Skeletal muscle satellite cell (primary cell): ENCODE results near the gene ADGRB2.

ENCODE experiments used
- H3K27me3 ChIP-seq: 2 replicates; pipeline ENCODE4 v1.7.0; 2013; ENCODE audit warnings: low read length; ENCODE audit not compliant: control insufficient read depth, insufficient read depth
- H3K36me3 ChIP-seq: 2 replicates; pipeline ENCODE4 v1.7.0; 2013; ENCODE audit warnings: mild to moderate bottlenecking, control low read depth, low read length; ENCODE audit not compliant: insufficient read depth
- H3K4me1 ChIP-seq: 2 replicates; pipeline ENCODE4 v1.7.0; 2013; ENCODE audit warnings: low read length; ENCODE audit not compliant: control insufficient read depth, insufficient read depth
- H3K4me2 ChIP-seq: 2 replicates; pipeline ENCODE4 v1.7.0; 2013; ENCODE audit warnings: mild to moderate bottlenecking, low read length
- H3K4me3 ChIP-seq: 2 replicates; pipeline ENCODE4 v1.7.0; 2013; ENCODE audit warnings: low read length
- H3K9ac ChIP-seq: 2 replicates; pipeline ENCODE4 v1.7.0; 2013; ENCODE audit warnings: mild to moderate bottlenecking, low read depth, low read length, moderate library complexity
- H3K9me3 ChIP-seq: replicated peaks from 2 replicates; pipeline ENCODE4 v1.7.0; 2013; ENCODE audit warnings: mild to moderate bottlenecking, control low read depth, low read length

ADGRB2 gene

DNA sequence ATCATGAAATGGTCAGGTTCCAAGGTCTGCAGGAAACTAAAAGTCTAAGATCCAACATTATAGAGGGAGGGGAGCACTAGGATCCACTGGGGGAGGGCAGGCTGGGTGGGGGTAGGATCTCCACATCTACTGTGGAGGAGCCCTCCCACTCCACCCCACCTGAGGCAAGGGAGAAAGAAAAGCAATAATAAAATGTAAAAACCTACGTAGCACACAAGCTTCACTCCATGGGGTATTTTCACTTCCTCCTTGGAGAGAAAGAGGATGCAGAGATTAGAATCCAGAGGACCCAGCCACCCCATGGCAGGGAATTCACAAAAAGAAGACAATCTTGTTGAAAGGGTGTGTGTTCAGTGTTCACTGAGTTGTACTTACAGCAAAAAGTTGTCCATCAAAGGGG, 37.3 kb upstream of the ADGRB2 start:
- Histone ChIP-seq H3K9ac (no peak overlapping the region), H3K4me1 (peaks cover 30% of the 10 kb centered on the region), H3K4me2 (no peak overlapping the region), H3K36me3 (peaks cover 5% of the 10 kb centered on the region), H3K9me3 (no peaks in the 10 kb centered on the region), H3K4me3 (no peak overlapping the region), H3K27me3 (no peaks in the 10 kb centered on the region)

DNA sequence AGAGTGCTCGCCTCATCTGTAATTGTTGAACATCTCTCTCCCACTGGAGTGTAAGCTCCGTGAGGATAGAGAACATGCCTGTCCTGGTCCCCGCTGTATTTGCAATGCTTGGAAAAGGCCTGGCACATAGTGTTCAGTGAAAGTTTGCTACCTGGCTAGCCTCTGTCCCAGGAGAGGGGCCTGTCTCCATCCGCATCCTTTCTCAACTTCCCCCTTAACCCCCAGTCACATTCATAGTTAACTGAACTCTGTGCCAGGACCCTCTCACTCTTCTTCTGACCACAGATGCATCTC, 36.5 kb upstream of the ADGRB2 start:
- Histone ChIP-seq H3K4me1 (peaks cover 38% of the 10 kb centered on the region), H3K36me3 (peaks cover 13% of the 10 kb centered on the region), H3K9ac (no peak overlapping the region), H3K4me3 (no peak overlapping the region), H3K9me3 (no peaks in the 10 kb centered on the region), H3K4me2 (no peak overlapping the region), H3K27me3 (no peaks in the 10 kb centered on the region)

DNA sequence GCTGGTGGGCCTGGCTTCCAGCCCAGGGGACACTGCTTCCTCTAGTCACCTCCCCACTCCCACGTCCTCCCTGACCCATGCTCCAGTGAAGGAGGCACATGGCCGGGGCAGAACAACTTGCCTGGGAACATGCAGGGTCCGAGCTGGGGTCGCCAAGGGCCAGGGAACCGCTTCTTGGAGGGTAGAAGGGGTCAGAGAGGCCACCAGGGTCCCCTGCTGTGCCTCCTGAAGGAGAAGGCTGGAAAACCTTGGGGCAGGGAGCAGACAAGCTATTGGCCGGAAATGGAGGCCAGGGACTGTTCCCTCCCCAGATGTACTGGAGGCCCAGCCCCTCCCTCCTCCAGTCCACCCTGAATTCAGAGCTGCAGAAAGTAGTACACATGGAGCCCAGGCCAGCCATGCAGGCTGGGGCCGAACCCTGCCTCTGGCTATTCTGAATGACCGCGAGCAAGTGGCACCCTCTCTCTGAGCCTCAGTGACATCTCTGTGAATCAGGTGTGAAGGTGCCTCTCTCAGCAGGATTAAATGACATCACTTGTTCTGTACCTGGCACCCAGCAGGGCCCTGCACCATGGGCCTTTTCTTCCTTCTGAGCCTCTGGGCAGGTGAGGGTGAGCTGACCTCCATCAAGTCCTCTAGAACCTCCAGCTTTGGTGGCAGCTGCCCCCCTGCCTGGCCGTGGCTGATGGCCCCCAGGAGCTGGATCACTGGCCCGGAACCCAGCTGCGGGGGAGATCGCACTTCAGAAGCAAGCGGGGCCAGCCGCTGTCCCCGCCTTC, 35.9 kb upstream of the ADGRB2 start:
- no peaks in the 10 kb centered on the region for H3K27me3 ChIP-seq
- no peak overlapping the region for H3K4me3 ChIP-seq
- H3K9me3 ChIP-seq = no peaks in the 10 kb centered on the region
- peaks cover 17% of the 10 kb centered on the region for H3K36me3 ChIP-seq
- H3K9ac ChIP-seq = no peak overlapping the region
- H3K4me2 ChIP-seq = no peak overlapping the region
- peaks cover 41% of the 10 kb centered on the region for H3K4me1 ChIP-seq

DNA sequence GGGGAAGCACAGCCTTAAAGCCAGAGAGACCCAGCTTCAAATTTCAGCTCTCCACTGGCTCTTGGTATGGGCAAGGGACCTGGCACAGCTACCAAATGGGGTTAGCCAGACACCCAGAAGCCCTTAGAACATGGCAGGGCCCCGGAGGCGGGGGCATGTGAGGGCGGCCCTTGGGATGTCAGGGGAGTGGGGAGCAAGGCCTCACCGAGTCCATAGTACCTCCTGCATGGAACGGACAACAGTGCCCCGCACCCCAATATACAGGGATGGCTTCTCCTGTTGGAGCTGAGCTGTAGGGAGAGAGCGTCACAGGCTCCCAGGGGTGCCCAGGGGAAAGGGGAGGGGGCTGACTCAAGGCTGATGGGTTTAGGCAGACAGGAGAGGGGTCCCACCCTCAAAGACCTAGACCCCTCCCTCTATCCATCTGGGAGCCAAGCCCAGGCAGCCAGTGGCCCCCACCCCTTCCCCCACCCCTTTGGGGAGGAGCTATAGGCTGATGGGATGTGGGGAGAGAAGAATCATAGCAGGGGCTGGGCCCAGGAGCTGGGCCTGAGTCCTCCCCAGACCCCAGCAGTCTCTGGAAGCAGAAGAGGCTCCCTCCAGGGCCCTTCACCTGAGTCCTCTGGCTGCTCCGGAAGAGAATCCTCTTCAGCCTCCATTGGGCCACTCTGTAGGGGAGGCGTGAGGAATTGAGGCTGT, 35.2 kb upstream of the ADGRB2 start:
- H3K36me3 ChIP-seq = peaks cover 22% of the 10 kb centered on the region
- no peaks in the 10 kb centered on the region for H3K27me3 ChIP-seq
- H3K9ac ChIP-seq = peak overlapping the region; percentile 83
- peak overlapping the region; percentile 81 for H3K4me3 ChIP-seq
- H3K4me1 ChIP-seq = peaks cover 41% of the 10 kb centered on the region
- peak overlapping the region; percentile 88 for H3K4me2 ChIP-seq
- H3K9me3 ChIP-seq = no peaks in the 10 kb centered on the region

DNA sequence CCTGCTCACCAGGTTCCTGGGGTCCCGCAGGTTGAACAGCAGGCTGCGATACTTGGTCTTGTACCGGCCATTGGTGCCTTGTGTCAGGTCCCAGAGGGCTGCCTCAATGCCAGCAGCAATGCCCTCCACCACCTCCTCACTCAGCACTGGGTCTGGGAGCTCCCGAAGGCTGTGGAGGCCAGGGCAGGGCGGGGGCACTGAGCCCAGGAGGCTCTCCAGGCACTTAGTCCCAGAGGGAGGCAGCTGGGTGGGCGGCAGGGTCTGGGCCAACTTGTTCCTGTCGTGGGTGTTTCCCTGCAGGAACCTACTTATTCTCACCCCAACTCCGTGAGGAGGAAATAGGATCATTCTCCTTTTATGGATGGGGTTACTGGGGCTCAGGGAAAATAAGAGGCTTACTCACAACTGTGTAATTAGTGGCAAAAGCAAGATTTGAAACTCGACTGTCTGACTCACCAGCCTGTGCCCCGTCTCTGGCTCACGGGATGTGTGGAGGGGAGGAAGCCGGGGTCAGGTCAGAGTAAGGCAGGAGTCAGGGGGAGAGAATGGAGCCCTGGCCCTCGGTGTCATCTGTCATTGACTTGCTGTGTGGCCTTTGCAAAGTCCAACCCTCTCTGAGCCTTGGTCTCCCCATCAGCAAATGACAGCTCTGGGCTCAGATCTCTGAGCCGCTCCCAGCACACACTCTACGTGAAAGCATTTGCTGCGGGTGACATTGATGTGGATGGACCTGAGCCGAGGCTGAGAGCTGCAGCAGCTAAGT, 34.5 kb upstream of the ADGRB2 start:
- H3K4me1 ChIP-seq = peaks cover 41% of the 10 kb centered on the region
- H3K9me3 ChIP-seq = no peaks in the 10 kb centered on the region
- H3K9ac ChIP-seq = peak overlapping the region; percentile 83
- H3K4me3 ChIP-seq = peak overlapping the region; percentile 81
- H3K36me3 ChIP-seq = peaks cover 24% of the 10 kb centered on the region
- H3K4me2 ChIP-seq = peak overlapping the region; percentile 88
- H3K27me3 ChIP-seq = no peaks in the 10 kb centered on the region

DNA sequence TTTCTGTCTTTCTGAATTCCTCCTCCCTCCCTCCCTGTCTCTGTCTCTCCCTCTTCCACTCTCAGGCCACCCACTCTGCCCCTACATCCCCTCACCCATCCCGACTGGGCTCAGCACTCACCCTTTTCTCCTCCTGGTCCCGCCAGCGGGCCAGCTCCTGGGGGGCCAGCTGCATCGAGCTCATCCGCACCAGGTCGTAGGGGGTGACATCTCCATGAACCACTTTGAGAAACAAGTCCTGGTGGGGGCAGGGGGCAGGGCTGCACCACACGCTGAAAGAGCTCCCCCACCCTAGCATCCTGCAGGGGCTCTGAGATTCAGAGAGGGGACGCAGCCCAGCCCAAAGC, 33.9 kb upstream of the ADGRB2 start:
- H3K9ac ChIP-seq = peak overlapping the region; percentile 83

DNA sequence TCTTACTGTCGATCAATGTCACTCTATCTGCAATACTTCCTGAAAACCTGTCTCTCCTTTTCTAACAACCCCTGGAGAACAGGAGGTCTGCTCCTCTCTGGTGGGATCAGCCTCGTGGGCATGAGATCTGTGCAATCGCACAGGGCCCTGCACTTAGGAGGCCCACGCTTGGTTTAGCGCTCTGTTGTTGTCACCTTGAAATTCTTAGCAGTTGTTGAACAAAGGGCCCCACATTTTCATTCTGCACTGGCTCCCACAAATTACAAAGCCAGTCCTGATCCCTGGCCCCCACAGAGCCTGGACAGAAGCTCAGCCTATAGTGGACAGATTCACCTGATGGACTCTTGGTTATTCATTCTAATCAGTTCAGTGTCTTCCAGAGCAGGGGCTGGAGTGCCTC, 33.1 kb upstream of the ADGRB2 start:
- H3K9me3 ChIP-seq = no peaks in the 10 kb centered on the region
- no peaks in the 10 kb centered on the region for H3K27me3 ChIP-seq
- peak overlapping the region; percentile 81 for H3K4me3 ChIP-seq
- peaks cover 38% of the 10 kb centered on the region for H3K36me3 ChIP-seq
- H3K4me2 ChIP-seq = peak overlapping the region; percentile 88
- peak overlapping the region; percentile 83 for H3K9ac ChIP-seq
- peaks cover 33% of the 10 kb centered on the region for H3K4me1 ChIP-seq

More for the DNA sequence above, 33.9 kb upstream of the ADGRB2 start:
- no peaks in the 10 kb centered on the region for H3K27me3 ChIP-seq
- H3K36me3 ChIP-seq = peaks cover 30% of the 10 kb centered on the region
- H3K4me1 ChIP-seq = peaks cover 41% of the 10 kb centered on the region
- peak overlapping the region; percentile 88 for H3K4me2 ChIP-seq
- no peaks in the 10 kb centered on the region for H3K9me3 ChIP-seq
- H3K4me3 ChIP-seq = peak overlapping the region; percentile 81

DNA sequence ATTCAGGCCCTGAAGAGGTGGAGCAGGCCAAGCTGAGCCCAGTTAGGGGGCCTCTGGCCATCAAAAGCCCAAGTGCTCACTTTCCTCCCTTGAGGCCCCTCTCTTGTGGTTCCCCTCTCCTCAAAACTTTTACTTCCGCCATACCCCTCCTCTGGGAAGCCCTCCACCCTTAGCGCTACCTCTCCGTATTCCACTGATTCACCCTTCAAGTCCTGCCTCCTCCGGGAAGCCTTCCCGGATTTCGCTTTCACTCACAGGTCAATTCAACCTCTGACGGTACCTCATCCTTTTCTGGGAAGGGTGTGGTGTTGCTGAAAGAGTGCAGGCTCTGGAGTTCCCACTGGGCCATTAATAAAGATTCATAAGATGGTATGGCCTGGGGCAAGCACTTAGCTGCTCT, 32.6 kb upstream of the ADGRB2 start:
- H3K9ac ChIP-seq = peak overlapping the region; percentile 83
- no peaks in the 10 kb centered on the region for H3K9me3 ChIP-seq
- peak overlapping the region; percentile 81 for H3K4me3 ChIP-seq
- H3K36me3 ChIP-seq = peaks cover 43% of the 10 kb centered on the region
- H3K4me1 ChIP-seq = peaks cover 32% of the 10 kb centered on the region
- H3K4me2 ChIP-seq = peak overlapping the region; percentile 88
- H3K27me3 ChIP-seq = no peaks in the 10 kb centered on the region

DNA sequence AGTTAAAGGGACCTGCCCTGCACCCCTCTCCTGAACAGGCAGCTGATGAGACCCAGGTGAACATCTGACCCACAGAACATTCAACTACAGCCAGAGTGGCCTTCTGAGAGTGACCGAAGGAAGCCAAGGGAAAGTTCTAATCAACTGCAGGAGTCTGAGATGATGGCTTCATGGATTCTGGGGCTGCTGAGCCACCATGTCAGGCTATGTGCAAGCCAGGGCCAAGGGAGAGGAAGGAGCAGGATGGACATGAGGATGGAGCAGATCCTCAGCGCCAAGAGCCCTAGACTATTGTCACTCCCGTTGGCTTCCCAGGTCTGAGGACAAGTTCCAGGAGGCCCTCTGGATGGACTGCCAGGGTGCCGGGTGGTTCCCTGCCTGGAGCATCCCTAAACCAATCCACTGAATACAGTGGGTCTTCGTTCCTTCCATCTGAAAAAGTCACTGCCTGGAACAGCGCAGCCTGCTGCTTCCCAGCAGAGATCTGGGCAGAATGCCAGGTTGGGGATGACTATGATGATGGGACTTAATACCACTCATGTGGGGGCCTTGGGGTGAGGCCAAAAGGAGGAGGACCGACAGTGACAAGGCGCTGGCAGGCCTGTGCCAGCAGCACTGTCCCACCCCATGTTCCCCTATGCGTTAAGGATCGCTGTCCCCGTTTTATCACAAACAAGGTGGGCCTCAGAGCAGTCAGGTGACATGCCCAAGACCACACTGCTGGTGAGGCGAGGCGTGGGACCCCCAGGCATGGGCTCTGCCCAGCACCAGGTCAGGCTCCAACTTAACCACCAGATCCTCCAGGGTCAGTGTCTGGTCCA, 31.9 kb upstream of the ADGRB2 start:
- Histone ChIP-seq H3K9ac (peak overlapping the region; percentile 83), H3K4me1 (peaks cover 34% of the 10 kb centered on the region), H3K36me3 (peaks cover 48% of the 10 kb centered on the region), H3K4me3 (peak overlapping the region; percentile 81), H3K4me2 (peak overlapping the region; percentile 88), H3K9me3 (no peaks in the 10 kb centered on the region), H3K27me3 (no peaks in the 10 kb centered on the region)

DNA sequence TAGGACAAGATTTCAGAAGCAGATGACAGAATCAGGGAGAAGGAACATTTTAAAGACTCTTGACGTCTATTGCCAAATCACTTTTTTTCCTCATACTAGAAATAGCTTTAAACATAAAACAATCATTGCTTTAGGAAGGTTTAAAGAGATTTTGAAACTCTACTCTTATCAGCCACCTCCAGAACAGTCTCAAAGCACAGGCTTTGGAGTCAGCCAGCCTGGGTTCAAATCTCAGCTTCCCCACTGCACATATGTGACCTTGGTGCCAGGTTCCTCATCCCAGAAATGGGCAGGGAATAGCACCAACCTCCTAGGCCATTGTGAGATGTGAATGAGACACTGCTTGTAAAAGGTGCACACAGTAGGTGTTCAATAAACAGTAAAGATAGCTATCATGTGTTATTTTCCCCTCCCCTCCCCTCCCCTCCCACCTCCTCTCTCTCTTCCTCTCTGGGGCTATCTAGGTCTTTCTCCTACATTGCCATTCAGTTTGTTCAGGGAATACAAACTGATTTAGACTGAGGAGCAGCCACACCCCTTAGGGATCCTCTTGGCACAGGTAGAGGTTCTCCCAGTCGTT, 31.0 kb upstream of the ADGRB2 start:
- peak overlapping the region; percentile 88 for H3K4me2 ChIP-seq
- H3K9me3 ChIP-seq = no peaks in the 10 kb centered on the region
- H3K4me3 ChIP-seq = no peak overlapping the region
- no peak overlapping the region for H3K9ac ChIP-seq
- peaks cover 48% of the 10 kb centered on the region for H3K36me3 ChIP-seq
- no peaks in the 10 kb centered on the region for H3K27me3 ChIP-seq
- H3K4me1 ChIP-seq = peaks cover 42% of the 10 kb centered on the region
